NCI-H1417 treated with DMSO at 0.1 percent for 48 hours (cell line): Measurements from ENCODE around the gene GNL3L.
"Not testable (repeated sequence)": the region's sequence is repeated elsewhere in the genome, so short reads cannot be mapped to it uniquely, and the experiment has no call there.

Source experiments
- DNase-seq: peaks from one replicate; lab custom pipeline; 2025; lab: John Stamatoyannopoulos, UW

GNL3L gene

DNA sequence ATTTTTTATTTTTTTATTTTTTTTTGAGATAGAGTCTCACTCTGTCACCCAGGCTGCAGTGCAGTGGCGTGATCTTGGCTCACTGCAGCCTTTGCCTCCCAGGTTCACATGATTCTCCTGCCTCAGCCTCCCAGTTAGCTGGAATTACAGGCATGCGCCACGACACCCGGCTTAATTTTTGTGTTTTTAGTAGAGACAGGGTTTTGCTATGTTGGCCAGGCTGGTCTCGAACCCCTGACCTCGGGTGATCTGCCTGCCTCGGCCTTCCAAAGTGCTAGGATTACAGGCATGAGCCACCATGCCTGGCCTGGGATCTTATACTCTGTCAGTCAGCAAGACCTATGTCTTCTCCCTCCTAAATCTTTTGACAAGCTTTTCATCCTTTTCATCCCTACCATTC is 25.0 kb downstream of the GNL3L start:
- DNase-seq = not testable (repeated sequence)

DNA sequence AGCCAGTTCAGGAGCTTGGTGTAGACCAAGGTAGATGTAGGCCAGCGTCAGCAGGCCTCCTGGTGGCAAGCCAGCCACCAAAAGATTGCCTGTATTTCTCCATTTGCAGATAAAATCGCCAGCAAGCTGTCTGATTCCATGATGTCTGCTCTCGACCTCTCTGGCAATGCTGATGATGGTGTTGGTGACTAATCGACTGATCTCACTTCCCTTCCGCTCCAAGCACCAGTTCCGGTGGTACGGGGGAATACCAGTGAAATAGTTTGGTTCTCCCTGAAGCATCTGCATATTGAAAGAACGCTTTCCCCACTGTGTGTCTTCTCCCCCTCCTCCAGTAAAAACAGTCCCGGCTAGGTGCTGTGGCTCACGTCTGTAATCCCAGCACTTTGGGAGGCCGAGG is 30.4 kb downstream of the GNL3L start:
- DNase-seq = no peak

DNA sequence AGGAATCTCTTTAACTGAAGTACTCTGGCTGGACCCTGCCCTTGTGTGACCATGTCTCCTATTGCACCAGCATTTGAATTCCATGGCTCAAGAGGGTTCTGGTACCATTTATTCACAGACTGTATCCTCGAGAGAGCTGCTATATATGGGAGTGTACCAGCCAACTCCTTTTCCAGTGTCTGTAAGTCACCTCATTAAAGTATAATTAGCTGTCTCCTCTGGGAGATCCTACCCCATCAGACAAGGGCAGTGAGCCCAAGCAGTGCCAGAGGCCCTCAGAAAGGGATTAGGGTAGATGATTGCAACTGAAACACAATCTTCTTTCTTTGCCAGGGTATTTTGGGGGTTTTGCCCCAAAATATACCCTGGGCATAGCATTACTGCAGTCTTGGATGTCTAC is 31.6 kb downstream of the GNL3L start:
- DNase-seq = no peak

DNA sequence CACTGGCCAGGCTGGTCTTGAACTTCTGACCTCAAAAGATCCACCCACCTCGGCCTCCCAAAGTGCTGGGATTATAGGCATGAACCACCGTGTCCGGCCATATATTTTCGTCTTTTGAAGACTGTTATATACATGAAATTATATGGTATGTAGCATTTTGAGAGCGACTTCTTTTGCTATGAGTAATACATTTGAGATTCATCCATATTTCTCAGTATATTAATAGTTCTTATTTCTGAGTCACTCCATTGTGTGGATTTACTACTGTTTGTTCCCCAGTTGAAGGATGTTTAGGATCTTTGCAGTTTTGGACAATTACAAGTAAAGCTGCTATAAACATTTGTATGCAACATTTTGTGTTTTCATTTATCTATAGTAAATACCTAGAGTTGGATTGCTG is 34.9 kb downstream of the GNL3L start:
- no peak for DNase-seq

DNA sequence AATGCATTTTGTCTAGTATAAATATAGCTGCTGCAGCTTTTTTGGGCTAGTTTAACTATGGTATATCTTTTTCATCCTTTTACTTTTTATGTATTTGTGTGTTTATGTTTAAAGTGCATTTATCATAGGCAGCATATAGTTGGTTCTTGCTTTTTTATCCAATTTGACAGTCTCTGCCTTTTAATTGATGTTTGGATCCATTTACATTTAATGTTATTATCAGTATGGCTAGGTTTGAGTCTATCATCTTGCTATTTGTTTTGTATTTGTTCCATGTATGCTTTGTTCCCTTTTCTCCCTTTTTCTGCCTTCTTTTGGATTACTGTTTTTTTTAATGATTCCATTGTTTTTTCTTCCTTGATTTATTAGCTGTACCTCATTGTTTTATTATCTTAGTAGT is 40.3 kb downstream of the GNL3L start:
- no peak for DNase-seq

DNA sequence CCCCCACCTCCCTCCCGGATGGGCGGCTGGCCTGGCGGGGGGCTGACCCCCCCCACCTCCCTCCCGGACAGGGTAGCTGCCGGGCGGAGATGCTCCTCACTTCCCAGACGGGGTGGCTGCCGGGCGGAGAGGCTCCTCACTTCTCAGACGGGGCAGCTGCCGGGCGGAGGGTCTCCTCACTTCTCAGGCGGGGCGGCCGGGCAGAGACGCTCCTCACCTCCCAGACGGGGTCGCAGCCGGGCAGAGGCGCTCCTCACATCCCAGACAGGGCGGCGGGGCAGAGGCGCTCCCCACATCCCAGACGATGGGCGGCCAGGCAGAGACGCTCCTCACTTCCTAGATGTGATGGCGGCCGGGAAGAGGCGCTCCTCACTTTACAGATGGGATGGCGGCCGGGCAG is 42.6 kb downstream of the GNL3L start:
- not testable (repeated sequence) for DNase-seq

DNA sequence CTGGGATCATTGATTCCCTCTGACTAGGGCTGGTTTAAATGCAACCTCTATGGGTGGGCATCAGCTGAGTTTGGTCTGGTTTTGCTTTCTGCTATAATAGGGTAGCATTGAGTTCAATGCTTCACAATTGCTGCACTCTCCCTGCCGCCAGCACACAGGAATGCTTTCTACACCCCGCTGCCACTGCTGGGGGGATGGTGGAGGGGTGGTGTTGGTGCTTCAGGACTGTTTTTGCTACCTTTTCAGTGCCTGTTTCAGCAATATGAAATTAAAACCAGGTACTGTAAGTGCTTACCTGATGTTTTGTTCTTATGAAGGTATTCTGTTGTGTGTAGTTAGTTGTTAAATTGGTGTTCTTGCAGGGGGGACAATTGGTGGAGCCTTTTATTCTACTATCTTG is 67.7 kb downstream of the GNL3L start:
- DNase-seq = no peak

DNA sequence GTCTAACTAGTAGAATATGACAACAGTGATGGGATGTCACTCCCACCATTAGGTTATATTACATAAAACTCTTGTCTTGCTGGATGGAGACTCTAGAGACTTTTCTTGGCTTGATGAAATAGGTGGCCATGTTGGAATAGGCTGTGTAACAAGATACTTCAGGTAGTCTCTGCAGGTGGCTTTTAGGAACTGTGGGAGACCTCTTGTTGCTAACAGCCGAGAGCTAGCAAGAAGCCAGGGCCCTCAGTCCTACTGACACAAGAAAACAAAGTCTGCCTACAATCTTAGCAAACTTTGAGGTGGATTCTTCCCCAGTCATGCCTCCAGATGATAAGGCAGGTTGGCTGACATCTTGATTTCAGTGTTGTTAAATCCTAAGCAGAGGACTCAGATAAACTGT is 72.5 kb downstream of the GNL3L start:
- DNase-seq = no peak
